ENCODE data around the gene OSBPL7.

OSBPL7 gene

DNA sequence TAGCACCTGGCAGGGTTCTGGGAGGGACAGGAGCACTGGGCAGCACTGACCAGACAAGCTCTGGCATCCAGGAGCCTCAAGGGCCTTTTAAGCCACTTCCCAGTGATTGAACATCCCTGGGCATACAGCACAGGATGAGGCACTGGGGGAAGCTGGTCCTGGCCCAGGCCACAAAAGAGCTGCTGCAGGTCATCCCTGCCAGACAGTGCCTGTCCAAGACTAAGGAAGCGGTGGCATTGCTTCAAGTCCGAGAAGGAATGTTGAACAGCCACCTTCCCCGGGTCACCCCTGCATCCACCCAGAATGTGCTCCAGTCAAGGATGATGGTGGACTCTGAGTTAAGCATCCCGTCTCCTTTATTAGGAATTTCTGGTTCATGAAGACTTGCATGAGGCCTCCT lies 1.2 kb upstream of the OSBPL7 start:
- Histone ChIP-seq H3K27ac (no peak overlapping the region), H3K36me3 (ENCODE audit: control insufficient read depth, insufficient read depth, low read length) (no peaks in the 10 kb centered on the region), H3K9ac (no peak overlapping the region), H3K4me2 (ENCODE audit: low read length) (no peak overlapping the region), H2AFZ (no peak overlapping the region), H3K4me1 (peaks cover 11% of the 10 kb centered on the region), H3K27me3 (ENCODE audit: control insufficient read depth, insufficient read depth, low read length) (no peaks in the 10 kb centered on the region), H3K4me3 (ENCODE audit: low read depth, low read length) (no peak overlapping the region), H3K9me3 (ENCODE audit: control insufficient read depth, low read length) (no peaks in the 10 kb centered on the region), H3K79me2 (peaks cover 3% of the 10 kb centered on the region)
- TF ChIP-seq, protein P1, sequence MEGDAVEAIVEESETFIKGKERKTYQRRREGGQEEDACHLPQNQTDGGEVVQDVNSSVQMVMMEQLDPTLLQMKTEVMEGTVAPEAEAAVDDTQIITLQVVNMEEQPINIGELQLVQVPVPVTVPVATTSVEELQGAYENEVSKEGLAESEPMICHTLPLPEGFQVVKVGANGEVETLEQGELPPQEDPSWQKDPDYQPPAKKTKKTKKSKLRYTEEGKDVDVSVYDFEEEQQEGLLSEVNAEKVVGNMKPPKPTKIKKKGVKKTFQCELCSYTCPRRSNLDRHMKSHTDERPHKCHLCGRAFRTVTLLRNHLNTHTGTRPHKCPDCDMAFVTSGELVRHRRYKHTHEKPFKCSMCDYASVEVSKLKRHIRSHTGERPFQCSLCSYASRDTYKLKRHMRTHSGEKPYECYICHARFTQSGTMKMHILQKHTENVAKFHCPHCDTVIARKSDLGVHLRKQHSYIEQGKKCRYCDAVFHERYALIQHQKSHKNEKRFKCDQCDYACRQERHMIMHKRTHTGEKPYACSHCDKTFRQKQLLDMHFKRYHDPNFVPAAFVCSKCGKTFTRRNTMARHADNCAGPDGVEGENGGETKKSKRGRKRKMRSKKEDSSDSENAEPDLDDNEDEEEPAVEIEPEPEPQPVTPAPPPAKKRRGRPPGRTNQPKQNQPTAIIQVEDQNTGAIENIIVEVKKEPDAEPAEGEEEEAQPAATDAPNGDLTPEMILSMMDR (IDR thresholded peaks at IDR 0.05) = no peak

DNA sequence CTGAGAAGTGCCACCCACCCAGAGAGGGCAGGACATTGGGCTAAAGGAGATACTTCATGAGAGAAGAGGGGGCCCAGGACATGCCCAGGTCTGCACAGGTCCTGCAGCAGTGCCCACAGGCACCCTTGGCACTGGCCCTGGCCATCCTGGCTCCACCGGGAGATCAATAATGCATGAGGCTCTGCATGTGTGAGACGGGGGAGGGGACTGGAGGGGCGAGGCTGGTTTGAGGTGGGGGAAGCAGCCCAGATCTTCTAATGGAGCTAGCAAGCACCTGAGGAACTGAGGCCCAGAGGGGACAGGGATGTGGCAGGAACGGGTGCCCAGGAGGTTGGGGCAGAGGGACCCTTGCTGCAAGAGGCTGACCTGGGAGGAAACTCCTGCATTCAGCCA lies 567 bp downstream of the OSBPL7 start:
- Histone ChIP-seq H3K36me3 (ENCODE audit: control insufficient read depth, insufficient read depth, low read length) (no peaks in the 10 kb centered on the region), H3K9ac (no peak overlapping the region), H3K27me3 (ENCODE audit: control insufficient read depth, insufficient read depth, low read length) (no peaks in the 10 kb centered on the region), H3K79me2 (no peaks in the 10 kb centered on the region), H3K4me1 (peaks cover 11% of the 10 kb centered on the region), H3K9me3 (ENCODE audit: control insufficient read depth, low read length) (no peaks in the 10 kb centered on the region), H3K4me3 (ENCODE audit: low read depth, low read length) (peak overlapping the region; percentile 24), H3K4me2 (ENCODE audit: low read length) (peak overlapping the region; percentile 0), H3K27ac (no peak overlapping the region), H2AFZ (peak overlapping the region; percentile 90)
- TF ChIP-seq, protein P1 (IDR thresholded peaks at IDR 0.05) = no peak

DNA sequence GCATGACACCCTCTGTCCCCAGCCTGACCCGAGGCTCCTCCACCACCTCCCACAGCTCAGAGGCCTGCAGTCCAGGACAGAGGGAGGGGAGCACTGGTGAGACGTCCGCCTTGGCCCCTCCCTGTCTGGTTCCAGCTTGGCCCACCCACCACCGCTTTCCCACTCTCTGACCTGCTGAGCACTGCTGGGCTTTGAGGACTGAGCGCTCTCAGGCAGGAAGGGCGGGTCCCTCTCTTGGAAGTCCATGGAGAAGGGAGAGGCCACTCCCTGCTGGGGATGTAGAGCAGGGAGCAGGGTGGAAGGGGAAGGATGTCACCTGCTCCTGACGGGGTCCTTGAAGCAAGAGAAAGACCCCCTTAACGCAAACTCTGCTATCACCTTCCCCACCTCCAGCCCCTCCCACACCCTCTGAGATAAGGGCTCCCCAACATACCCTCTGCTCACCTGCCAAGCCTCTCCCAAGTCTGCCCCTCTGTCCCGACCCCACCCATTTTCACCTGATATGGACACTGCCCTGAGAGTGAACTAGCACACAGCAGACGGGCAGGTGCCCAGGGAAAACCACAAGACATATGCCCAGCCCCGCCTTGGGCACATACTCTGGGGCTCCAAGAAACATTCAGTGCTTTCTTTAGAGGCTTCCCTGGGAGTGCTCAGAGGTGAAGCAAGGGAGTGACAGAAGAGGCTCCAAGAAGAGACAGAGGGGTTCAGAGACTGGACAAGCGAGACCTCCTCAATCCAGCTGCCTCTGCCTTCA lies 1.4 kb downstream of the OSBPL7 start:
- H3K9me3 ChIP-seq (ENCODE audit: control insufficient read depth, low read length) = no peaks in the 10 kb centered on the region
- H3K9ac ChIP-seq = no peak overlapping the region
- H3K4me1 ChIP-seq = peaks cover 11% of the 10 kb centered on the region
- H3K4me2 ChIP-seq (ENCODE audit: low read length) = no peak overlapping the region
- no peaks in the 10 kb centered on the region for H3K79me2 ChIP-seq
- H3K4me3 ChIP-seq (ENCODE audit: low read depth, low read length) = no peak overlapping the region
- H3K27ac ChIP-seq = no peak overlapping the region
- H3K36me3 ChIP-seq (ENCODE audit: control insufficient read depth, insufficient read depth, low read length) = no peaks in the 10 kb centered on the region
- TF ChIP-seq, protein P1 (IDR thresholded peaks at IDR 0.05) = no peak
- no peak overlapping the region for H2AFZ ChIP-seq
- no peaks in the 10 kb centered on the region for H3K27me3 ChIP-seq (ENCODE audit: control insufficient read depth, insufficient read depth, low read length)

DNA sequence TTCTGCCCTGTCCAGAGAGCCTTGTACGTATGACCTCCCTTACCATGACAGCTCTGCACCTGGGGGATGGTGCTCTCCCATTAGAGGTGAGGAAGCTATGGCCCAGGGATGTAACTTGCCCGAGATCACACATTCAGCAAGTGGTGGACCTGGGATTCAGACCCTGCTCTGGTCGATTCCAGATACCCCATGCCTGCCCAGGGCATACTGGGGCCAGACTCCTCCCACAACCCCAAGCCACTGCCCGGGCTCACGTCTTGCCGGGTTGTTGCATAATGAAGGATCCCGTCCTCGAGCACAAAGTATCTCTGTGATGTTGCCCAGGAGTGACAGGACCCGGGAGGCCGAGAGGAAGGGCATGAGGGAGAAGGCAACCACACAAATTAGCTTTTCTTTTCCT lies 2.1 kb downstream of the OSBPL7 start:
- H3K4me2 ChIP-seq (ENCODE audit: low read length) = no peak overlapping the region
- no peaks in the 10 kb centered on the region for H3K79me2 ChIP-seq
- H3K4me3 ChIP-seq (ENCODE audit: low read depth, low read length) = no peak overlapping the region
- H3K36me3 ChIP-seq (ENCODE audit: control insufficient read depth, insufficient read depth, low read length) = no peaks in the 10 kb centered on the region
- H3K27me3 ChIP-seq (ENCODE audit: control insufficient read depth, insufficient read depth, low read length) = no peaks in the 10 kb centered on the region
- peaks cover 11% of the 10 kb centered on the region for H3K4me1 ChIP-seq
- H3K27ac ChIP-seq = no peak overlapping the region
- H2AFZ ChIP-seq = no peak overlapping the region
- H3K9ac ChIP-seq = no peak overlapping the region
- TF ChIP-seq, protein P1 (IDR thresholded peaks at IDR 0.05) = no peak
- H3K9me3 ChIP-seq (ENCODE audit: control insufficient read depth, low read length) = no peaks in the 10 kb centered on the region
